Measurements from ENCODE around the gene MRPS5. TPM values are rescaled to one million over a fixed set of nuclear protein-coding genes. Genes with fewer than 3 reads are reported as not detected.

Gene MRPS5
- total RNA-seq, 1 donor from 2014 or later: 75.2 TPM

- H3K9me3 Mint-ChIP-seq: peaks cover 62% of the 10 kb centered on the region
Observed at GRCh38 chr2:95138702-95139101, 17.1 kb upstream of the MRPS5 start.

GRCh38 chr2:95122197-95122551 is 566 bp upstream of the MRPS5 start:
- H3K27ac ChIP-seq: no peak overlapping the region
- H3K36me3 ChIP-seq: no peaks in the 10 kb centered on the region
- H3K9me3 Mint-ChIP-seq: no peaks in the 10 kb centered on the region
- H3K4me3 Mint-ChIP-seq: peak overlapping the region; percentile 99
- DNase-seq (ENCODE audit: low spot score): no peak
- H3K27ac Mint-ChIP-seq: peak overlapping the region; percentile 92
- no peaks in the 10 kb centered on the region for H3F3A ChIP-seq (ENCODE audit: low read depth)
- no peaks in the 10 kb centered on the region for H3K4me1 ChIP-seq
- no peaks in the 10 kb centered on the region for H4K20me1 ChIP-seq (ENCODE audit: low read depth)
- H3K4me2 ChIP-seq: peak overlapping the region; percentile 88
- H3K4me1 Mint-ChIP-seq: peaks cover 18% of the 10 kb centered on the region
- H3K9ac ChIP-seq: peak overlapping the region; percentile 76
- H2AFZ ChIP-seq (replicated peaks): peak overlapping the region; percentile 99
- no peaks in the 10 kb centered on the region for H3K9me3 ChIP-seq (ENCODE audit: low read depth)
- peaks cover 40% of the 10 kb centered on the region for H3K79me2 ChIP-seq (ENCODE audit: low read depth)
- H3K4me3 ChIP-seq: peak overlapping the region; percentile 91
- peaks cover 10% of the 10 kb centered on the region for H3K27me3 Mint-ChIP-seq (ENCODE audit: insufficient read depth, low read depth)
- TF ChIP-seq, protein P1, sequence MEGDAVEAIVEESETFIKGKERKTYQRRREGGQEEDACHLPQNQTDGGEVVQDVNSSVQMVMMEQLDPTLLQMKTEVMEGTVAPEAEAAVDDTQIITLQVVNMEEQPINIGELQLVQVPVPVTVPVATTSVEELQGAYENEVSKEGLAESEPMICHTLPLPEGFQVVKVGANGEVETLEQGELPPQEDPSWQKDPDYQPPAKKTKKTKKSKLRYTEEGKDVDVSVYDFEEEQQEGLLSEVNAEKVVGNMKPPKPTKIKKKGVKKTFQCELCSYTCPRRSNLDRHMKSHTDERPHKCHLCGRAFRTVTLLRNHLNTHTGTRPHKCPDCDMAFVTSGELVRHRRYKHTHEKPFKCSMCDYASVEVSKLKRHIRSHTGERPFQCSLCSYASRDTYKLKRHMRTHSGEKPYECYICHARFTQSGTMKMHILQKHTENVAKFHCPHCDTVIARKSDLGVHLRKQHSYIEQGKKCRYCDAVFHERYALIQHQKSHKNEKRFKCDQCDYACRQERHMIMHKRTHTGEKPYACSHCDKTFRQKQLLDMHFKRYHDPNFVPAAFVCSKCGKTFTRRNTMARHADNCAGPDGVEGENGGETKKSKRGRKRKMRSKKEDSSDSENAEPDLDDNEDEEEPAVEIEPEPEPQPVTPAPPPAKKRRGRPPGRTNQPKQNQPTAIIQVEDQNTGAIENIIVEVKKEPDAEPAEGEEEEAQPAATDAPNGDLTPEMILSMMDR (IDR thresholded peaks at IDR 0.05): no peak
- TF ChIP-seq EZH2 (IDR thresholded peaks at IDR 0.05): no peak
- TF ChIP-seq EZH2phosphoT487 (IDR thresholded peaks at IDR 0.05): no peak
- peaks cover under 1% of the 10 kb centered on the region for H3K36me3 Mint-ChIP-seq
- no peaks in the 10 kb centered on the region for H3K27me3 ChIP-seq

More at GRCh38 chr2:95138702-95139101, 17.1 kb upstream of the MRPS5 start:
- Mint-ChIP-seq H3K4me3 (no peak overlapping the region), H3K27ac (no peak overlapping the region), H3K4me1 (no peaks in the 10 kb centered on the region), H3K36me3 (peaks cover 26% of the 10 kb centered on the region), H3K27me3 (ENCODE audit: insufficient read depth, low read depth) (no peaks in the 10 kb centered on the region)
- Histone ChIP-seq H2AFZ (replicated peaks) (no peak overlapping the region), H4K20me1 (ENCODE audit: low read depth) (no peaks in the 10 kb centered on the region), H3K9ac (no peak overlapping the region), H3K27ac (no peak overlapping the region), H3K79me2 (ENCODE audit: low read depth) (no peaks in the 10 kb centered on the region), H3F3A (ENCODE audit: low read depth) (no peaks in the 10 kb centered on the region), H3K4me2 (no peak overlapping the region), H3K4me3 (no peak overlapping the region), H3K36me3 (no peaks in the 10 kb centered on the region), H3K4me1 (no peaks in the 10 kb centered on the region), H3K9me3 (ENCODE audit: low read depth) (peaks cover 33% of the 10 kb centered on the region), H3K27me3 (no peaks in the 10 kb centered on the region)
- no peak for DNase-seq (ENCODE audit: low spot score)
- TF ChIP-seq, protein P1 (IDR thresholded peaks at IDR 0.05): no peak
- TF ChIP-seq EZH2 (IDR thresholded peaks at IDR 0.05): no peak
- no peak for TF ChIP-seq EZH2phosphoT487 (IDR thresholded peaks at IDR 0.05)

GRCh38 chr2:95121093-95121406 is 558 bp downstream of the MRPS5 start:
- Histone ChIP-seq H3K4me1 (no peaks in the 10 kb centered on the region), H3K4me3 (peak overlapping the region; percentile 91), H4K20me1 (ENCODE audit: low read depth) (no peaks in the 10 kb centered on the region), H3K9me3 (ENCODE audit: low read depth) (no peaks in the 10 kb centered on the region), H3F3A (ENCODE audit: low read depth) (no peaks in the 10 kb centered on the region), H2AFZ (replicated peaks) (peak overlapping the region; percentile 99), H3K36me3 (no peaks in the 10 kb centered on the region), H3K27ac (no peak overlapping the region), H3K79me2 (ENCODE audit: low read depth) (peaks cover 40% of the 10 kb centered on the region), H3K9ac (peak overlapping the region; percentile 76), H3K27me3 (no peaks in the 10 kb centered on the region), H3K4me2 (peak overlapping the region; percentile 88)
- H3K4me3 Mint-ChIP-seq: peak overlapping the region; percentile 99
- no peaks in the 10 kb centered on the region for H3K9me3 Mint-ChIP-seq
- peaks cover 10% of the 10 kb centered on the region for H3K27me3 Mint-ChIP-seq (ENCODE audit: insufficient read depth, low read depth)
- H3K36me3 Mint-ChIP-seq: peaks cover 2% of the 10 kb centered on the region
- TF ChIP-seq, protein P1 (IDR thresholded peaks at IDR 0.05): no peak
- no peak for TF ChIP-seq EZH2 (IDR thresholded peaks at IDR 0.05)
- no peak for TF ChIP-seq EZH2phosphoT487 (IDR thresholded peaks at IDR 0.05)
- H3K27ac Mint-ChIP-seq: peak overlapping the region; percentile 94
- DNase-seq (ENCODE audit: low spot score): no peak
- H3K4me1 Mint-ChIP-seq: peaks cover 18% of the 10 kb centered on the region
